OCI-LY1 (cell line): ENCODE measurements around the gene IGF1R.

Experiments used
- H2AFZ ChIP-seq: fragments of 200-600 bp; sonication (generic), shearing (Covaris generic); 2 replicates; pipeline ENCODE4 v1.6.0; 2014; ENCODE audit warnings: antibody characterized with exemption, mild to moderate bottlenecking, low read length
- H3F3A ChIP-seq: fragments of 200-600 bp; sonication (generic), shearing (Covaris generic); 2 replicates; pipeline ENCODE4 v1.6.0; 2014; ENCODE audit warnings: mild to moderate bottlenecking, antibody characterized with exemption, low read length, moderate library complexity; ENCODE audit not compliant: insufficient read depth
- H3K27ac ChIP-seq: fragments of 200-600 bp; sonication (generic); 2 replicates; pipeline ENCODE4 v1.5.1; 2014; ENCODE audit warnings: low read length, mixed run types, mild to moderate bottlenecking, low read depth; ENCODE audit not compliant: poor library complexity, severe bottlenecking
- H3K27me3 ChIP-seq: fragments of 200-600 bp; sonication (generic); 2 replicates; pipeline ENCODE4 v1.6.0; 2014; ENCODE audit warnings: antibody characterized with exemption, mild to moderate bottlenecking, low read length, moderate library complexity; ENCODE audit not compliant: insufficient read depth
- H3K36me3 ChIP-seq: fragments of 200-600 bp; sonication (generic); 2 replicates; pipeline ENCODE4 v1.6.1; 2014; ENCODE audit warnings: mild to moderate bottlenecking, antibody characterized with exemption, low read length, moderate library complexity, mixed read lengths; ENCODE audit not compliant: insufficient read depth
- H3K4me1 ChIP-seq: fragments of 200-600 bp; sonication (generic); 2 replicates; pipeline ENCODE4 v1.5.1; 2014; ENCODE audit warnings: mild to moderate bottlenecking, low read length, moderate library complexity; ENCODE audit not compliant: insufficient read depth, severe bottlenecking
- H3K4me2 ChIP-seq: fragments of 200-600 bp; sonication (generic), shearing (Covaris generic); 2 replicates; pipeline ENCODE4 v1.6.1; 2014; ENCODE audit warnings: low read length
- H3K4me3 ChIP-seq: fragments of 200-600 bp; sonication (generic); 2 replicates; pipeline ENCODE4 v1.5.1; 2014; ENCODE audit warnings: low read length, low read depth, mild to moderate bottlenecking, mixed read lengths; ENCODE audit not compliant: poor library complexity, severe bottlenecking
- H3K79me2 ChIP-seq: fragments of 200-600 bp; shearing (Covaris generic); 2 replicates; pipeline ENCODE4 v1.6.1; 2016; ENCODE audit warnings: mixed run types, low read length, mixed read lengths; ENCODE audit not compliant: insufficient read depth
- H3K9ac ChIP-seq: fragments of 200-600 bp; sonication (generic), shearing (Covaris generic); 2 replicates; pipeline ENCODE4 v1.6.1; 2014; ENCODE audit warnings: mild to moderate bottlenecking, low read length, mixed read lengths
- H3K9me2 ChIP-seq: fragments of 200-600 bp; sonication (generic), shearing (Covaris generic); 2 replicates; pipeline ENCODE4 v1.6.1; 2014; ENCODE audit warnings: low read depth, mild to moderate bottlenecking, low read length, mixed read lengths
- H3K9me3 ChIP-seq: fragments of 200-600 bp; shearing (Covaris generic); 2 replicates; pipeline ENCODE4 v1.6.1; 2014; ENCODE audit warnings: low read length, mixed read lengths
- H4K20me1 ChIP-seq: fragments of 200-600 bp; sonication (generic), shearing (Covaris generic); 2 replicates; pipeline ENCODE4 v1.6.0; 2016; ENCODE audit warnings: mild to moderate bottlenecking, low read length; ENCODE audit not compliant: insufficient read depth
- EZH2 ChIP-seq: fragments of 200-600 bp; sonication (generic), shearing (Covaris generic); IDR thresholded peaks from 2 replicates; pipeline ENCODE4 v1.8.0; 2017; ENCODE audit warnings: borderline replicate concordance, mixed run types, mild to moderate bottlenecking, antibody characterized with exemption, low read length, moderate library complexity, mixed read lengths
- TF ChIP-seq, protein P1 (sequence below): fragments of 200-600 bp; sonication (generic), shearing (Covaris generic); IDR thresholded peaks from 2 replicates; pipeline ENCODE4 v1.5.1; 2017; ENCODE audit warnings: mild to moderate bottlenecking, antibody characterized with exemption, low read length, moderate library complexity, mixed read lengths

IGF1R gene

DNA sequence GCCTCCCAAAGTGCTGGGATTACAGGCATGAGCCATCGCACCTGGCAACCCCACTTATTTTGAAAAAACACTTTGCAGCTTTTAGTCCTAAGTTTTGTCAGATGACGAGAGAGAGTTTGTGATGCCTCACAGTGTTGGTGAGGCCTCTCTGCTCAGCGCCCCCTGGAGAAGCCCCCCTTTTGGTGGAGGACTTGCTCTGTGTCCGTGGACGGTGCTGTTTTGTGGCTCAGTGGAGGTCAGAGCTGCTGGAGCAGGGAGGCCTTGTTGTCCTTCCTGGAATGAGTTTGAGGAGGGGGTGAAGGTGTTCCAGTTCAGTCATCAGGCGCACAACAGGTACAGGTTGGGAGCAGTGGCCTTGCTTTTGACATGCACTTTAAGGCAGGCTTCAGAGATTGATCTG lies 301.3 kb downstream of the IGF1R start:
- Histone ChIP-seq H3F3A (no peaks in the 10 kb centered on the region), H2AFZ (no peak overlapping the region), H3K4me2 (no peak overlapping the region), H3K4me3 (no peak overlapping the region), H3K27ac (no peak overlapping the region), H3K9me3 (no peaks in the 10 kb centered on the region), H3K36me3 (no peaks in the 10 kb centered on the region), H3K9ac (no peak overlapping the region), H3K79me2 (no peaks in the 10 kb centered on the region), H3K9me2 (no peaks in the 10 kb centered on the region), H3K4me1 (no peaks in the 10 kb centered on the region), H3K27me3 (peaks cover 8% of the 10 kb centered on the region; the same call in 1 of the 2 replicates), H4K20me1 (no peaks in the 10 kb centered on the region)
- no peak for TF ChIP-seq EZH2
- TF ChIP-seq, protein P1, sequence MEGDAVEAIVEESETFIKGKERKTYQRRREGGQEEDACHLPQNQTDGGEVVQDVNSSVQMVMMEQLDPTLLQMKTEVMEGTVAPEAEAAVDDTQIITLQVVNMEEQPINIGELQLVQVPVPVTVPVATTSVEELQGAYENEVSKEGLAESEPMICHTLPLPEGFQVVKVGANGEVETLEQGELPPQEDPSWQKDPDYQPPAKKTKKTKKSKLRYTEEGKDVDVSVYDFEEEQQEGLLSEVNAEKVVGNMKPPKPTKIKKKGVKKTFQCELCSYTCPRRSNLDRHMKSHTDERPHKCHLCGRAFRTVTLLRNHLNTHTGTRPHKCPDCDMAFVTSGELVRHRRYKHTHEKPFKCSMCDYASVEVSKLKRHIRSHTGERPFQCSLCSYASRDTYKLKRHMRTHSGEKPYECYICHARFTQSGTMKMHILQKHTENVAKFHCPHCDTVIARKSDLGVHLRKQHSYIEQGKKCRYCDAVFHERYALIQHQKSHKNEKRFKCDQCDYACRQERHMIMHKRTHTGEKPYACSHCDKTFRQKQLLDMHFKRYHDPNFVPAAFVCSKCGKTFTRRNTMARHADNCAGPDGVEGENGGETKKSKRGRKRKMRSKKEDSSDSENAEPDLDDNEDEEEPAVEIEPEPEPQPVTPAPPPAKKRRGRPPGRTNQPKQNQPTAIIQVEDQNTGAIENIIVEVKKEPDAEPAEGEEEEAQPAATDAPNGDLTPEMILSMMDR: no peak

DNA sequence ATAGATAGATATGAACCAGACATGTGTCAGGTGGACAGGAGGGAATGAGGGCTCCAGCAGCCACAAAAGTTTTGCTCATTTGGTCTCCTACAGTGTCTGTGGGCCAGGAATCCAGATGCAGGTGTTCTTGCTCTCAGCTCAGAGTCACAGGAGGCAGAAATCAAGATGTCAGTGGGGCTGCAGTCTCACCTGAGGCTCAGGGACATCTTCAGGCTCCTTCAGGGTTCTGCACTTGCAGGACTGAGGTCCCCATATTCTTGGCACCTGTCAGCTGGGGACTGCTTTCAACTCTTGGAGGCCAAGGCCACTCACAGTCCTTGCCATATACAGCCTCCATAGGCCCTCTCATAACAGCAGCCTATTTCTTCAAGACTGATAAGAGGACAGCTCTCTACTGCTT lies 301.9 kb downstream of the IGF1R start:
- no peaks in the 10 kb centered on the region for H3K9me2 ChIP-seq
- H3K9me3 ChIP-seq: no peaks in the 10 kb centered on the region
- peaks cover 4% of the 10 kb centered on the region; the same call in 1 of the 2 replicates for H3K27me3 ChIP-seq
- no peaks in the 10 kb centered on the region for H3F3A ChIP-seq
- H4K20me1 ChIP-seq: no peaks in the 10 kb centered on the region
- no peaks in the 10 kb centered on the region for H3K36me3 ChIP-seq
- no peak overlapping the region for H3K4me2 ChIP-seq
- no peak overlapping the region for H3K4me3 ChIP-seq
- no peak overlapping the region for H3K9ac ChIP-seq
- H2AFZ ChIP-seq: no peak overlapping the region
- no peaks in the 10 kb centered on the region for H3K79me2 ChIP-seq
- TF ChIP-seq, protein P1: no peak
- TF ChIP-seq EZH2: no peak
- H3K4me1 ChIP-seq: no peaks in the 10 kb centered on the region
- H3K27ac ChIP-seq: no peak overlapping the region

DNA sequence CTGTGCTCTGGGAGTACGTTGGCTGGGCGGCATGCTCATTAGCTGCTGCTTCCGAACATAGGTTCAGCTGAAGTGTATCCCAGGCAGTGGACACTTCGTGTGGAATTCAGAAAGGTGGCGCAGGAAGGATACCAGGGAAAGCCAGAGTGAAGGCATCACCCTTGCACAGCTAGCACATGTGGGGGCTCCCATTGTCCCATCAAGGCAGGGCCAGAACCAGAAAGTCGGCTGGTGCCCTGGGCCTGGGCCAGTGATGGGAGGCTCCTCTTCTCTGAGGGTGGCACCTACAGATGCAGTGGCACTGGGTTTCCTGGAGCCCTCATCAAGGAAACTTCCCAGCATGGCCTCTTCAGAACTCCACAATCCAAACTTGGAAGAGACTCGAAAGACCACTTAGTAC lies 302.7 kb downstream of the IGF1R start:
- H3K9ac ChIP-seq: no peak overlapping the region
- H3K9me2 ChIP-seq: no peaks in the 10 kb centered on the region
- no peaks in the 10 kb centered on the region for H3K9me3 ChIP-seq
- H3K4me3 ChIP-seq: no peak overlapping the region
- H3K4me2 ChIP-seq: no peak overlapping the region
- no peaks in the 10 kb centered on the region for H3K4me1 ChIP-seq
- H4K20me1 ChIP-seq: no peaks in the 10 kb centered on the region
- no peaks in the 10 kb centered on the region for H3K36me3 ChIP-seq
- no peak for TF ChIP-seq EZH2
- TF ChIP-seq, protein P1: no peak
- no peak overlapping the region for H2AFZ ChIP-seq
- peaks cover 4% of the 10 kb centered on the region; the same call in 1 of the 2 replicates for H3K27me3 ChIP-seq
- H3K79me2 ChIP-seq: no peaks in the 10 kb centered on the region
- H3K27ac ChIP-seq: no peak overlapping the region
- H3F3A ChIP-seq: no peaks in the 10 kb centered on the region
